Measurements from ENCODE around the gene SENP6.

Gene SENP6

GRCh38 chr6:75746221-75746620, 144.5 kb downstream of the SENP6 start:
- in situ Hi-C loops (cut with MboI; ENCODE audit: low sequenced_read_pairs): no loop called here

- in situ Hi-C loops (cut with MboI; ENCODE audit: low sequenced_read_pairs): no loop called here
These were observed 145.7 kb downstream of the SENP6 start for GRCh38 chr6:75747152-75747992.

- in situ Hi-C loops (cut with MboI; ENCODE audit: low sequenced_read_pairs): no loop called here
These were observed 146.5 kb downstream of the SENP6 start for GRCh38 chr6:75748003-75748742.

GRCh38 chr6:75748743-75749538, 147.3 kb downstream of the SENP6 start, which contains the start of gene MYO6:
MYO6 (plus strand) TSS chr6:75749239; CDS start chr6:75817548, 68,309 bp downstream.
- in situ Hi-C loops (cut with MboI; ENCODE audit: low sequenced_read_pairs): no loop called here

GRCh38 chr6:75751443-75751842, 149.8 kb downstream of the SENP6 start:
- in situ Hi-C loops (cut with MboI; ENCODE audit: low sequenced_read_pairs): no loop called here

- in situ Hi-C loops (cut with MboI; ENCODE audit: low sequenced_read_pairs): no loop called here
These were observed 150.7 kb downstream of the SENP6 start for GRCh38 chr6:75752365-75752764.

- in situ Hi-C loops (cut with MboI; ENCODE audit: low sequenced_read_pairs): no loop called here
These were observed 154.0 kb downstream of the SENP6 start for GRCh38 chr6:75755704-75756103.

- in situ Hi-C loops (cut with MboI; ENCODE audit: low sequenced_read_pairs): no loop called here
These were observed 155.6 kb downstream of the SENP6 start for GRCh38 chr6:75757295-75757694.

- in situ Hi-C loops (cut with MboI; ENCODE audit: low sequenced_read_pairs): no loop called here
These were observed 156.4 kb downstream of the SENP6 start for GRCh38 chr6:75758061-75758460.

- in situ Hi-C loops (cut with MboI; ENCODE audit: low sequenced_read_pairs): no loop called here
These were observed 157.5 kb downstream of the SENP6 start for GRCh38 chr6:75759207-75759606.

- in situ Hi-C loops (cut with MboI; ENCODE audit: low sequenced_read_pairs): no loop called here
These were observed 158.6 kb downstream of the SENP6 start for GRCh38 chr6:75760320-75760719.

GRCh38 chr6:75761489-75761888, 159.8 kb downstream of the SENP6 start:
- in situ Hi-C loops (cut with MboI; ENCODE audit: low sequenced_read_pairs): no loop called here

GRCh38 chr6:75762063-75762462, 160.4 kb downstream of the SENP6 start:
- in situ Hi-C loops (cut with MboI; ENCODE audit: low sequenced_read_pairs): no loop called here

GRCh38 chr6:75766387-75766786, 164.7 kb downstream of the SENP6 start:
- in situ Hi-C loops (cut with MboI; ENCODE audit: low sequenced_read_pairs): no loop called here

Measured in HL-60/S4 treated with retinoic acid at 250 ng/mL for 4 days and 3 days (cell line).